Measurements from ENCODE around the gene CDK10. TPM values are rescaled to one million over a fixed set of nuclear protein-coding genes. Genes with fewer than 3 reads are reported as not detected.
"Not testable (repeated sequence)": the region's sequence is repeated elsewhere in the genome, so short reads cannot be mapped to it uniquely, and the experiment has no call there.

CDK10 gene
- total RNA-seq, 4 donors from 2014 or later = 34.6 to 69.1 (median 40.9) TPM

DNA sequence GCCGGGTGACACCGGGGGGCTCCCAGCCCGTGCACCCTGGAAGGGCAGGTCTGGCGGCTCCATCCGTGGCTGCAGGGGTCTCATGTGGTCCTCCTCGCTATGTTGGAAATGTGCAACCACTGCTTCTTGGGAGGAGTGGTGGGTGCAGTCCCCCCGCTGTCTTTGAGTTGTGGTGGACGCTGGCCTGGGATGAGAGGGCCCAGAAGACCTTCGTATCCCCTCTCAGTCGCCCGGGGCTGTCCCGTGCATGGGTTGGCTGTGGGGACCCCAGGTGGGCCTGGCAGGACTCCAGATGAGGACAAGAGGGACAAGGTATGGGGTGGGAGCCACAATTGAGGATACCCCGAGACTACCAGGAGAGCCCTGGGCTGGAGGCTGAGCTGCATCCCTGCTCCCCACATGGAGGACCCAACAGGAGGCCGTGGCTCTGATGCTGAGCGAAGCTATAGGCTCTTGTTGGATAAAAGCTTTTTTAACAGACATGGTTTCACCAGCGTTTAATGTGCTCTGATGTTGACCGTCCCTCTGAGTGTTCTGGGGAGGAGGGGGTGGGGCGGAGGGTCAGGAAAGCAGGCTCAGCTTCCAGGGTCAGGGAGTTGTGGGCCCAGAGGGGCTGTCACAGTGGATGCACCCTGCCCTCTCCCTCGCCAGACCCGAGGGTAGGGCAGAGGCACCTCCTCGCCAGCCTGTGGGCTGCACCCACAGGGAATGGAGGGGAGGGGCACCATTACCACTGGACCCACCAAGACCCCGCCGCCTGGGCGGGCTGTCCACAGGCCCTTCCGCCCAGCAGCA is 9.6 kb downstream of the CDK10 start:
- intact Hi-C loops (cut with DNase I; ENCODE audit: low total_unique reads) = no loop called here
- H3K4me3 ChIP-seq (ENCODE audit: low read depth, poor library complexity, severe bottlenecking) = no peak overlapping the region
- WGBS, 2 donors = 77 to 84% methylated on average over 12 to 23 of the region's 25 CpGs
- TF ChIP-seq, protein P1, sequence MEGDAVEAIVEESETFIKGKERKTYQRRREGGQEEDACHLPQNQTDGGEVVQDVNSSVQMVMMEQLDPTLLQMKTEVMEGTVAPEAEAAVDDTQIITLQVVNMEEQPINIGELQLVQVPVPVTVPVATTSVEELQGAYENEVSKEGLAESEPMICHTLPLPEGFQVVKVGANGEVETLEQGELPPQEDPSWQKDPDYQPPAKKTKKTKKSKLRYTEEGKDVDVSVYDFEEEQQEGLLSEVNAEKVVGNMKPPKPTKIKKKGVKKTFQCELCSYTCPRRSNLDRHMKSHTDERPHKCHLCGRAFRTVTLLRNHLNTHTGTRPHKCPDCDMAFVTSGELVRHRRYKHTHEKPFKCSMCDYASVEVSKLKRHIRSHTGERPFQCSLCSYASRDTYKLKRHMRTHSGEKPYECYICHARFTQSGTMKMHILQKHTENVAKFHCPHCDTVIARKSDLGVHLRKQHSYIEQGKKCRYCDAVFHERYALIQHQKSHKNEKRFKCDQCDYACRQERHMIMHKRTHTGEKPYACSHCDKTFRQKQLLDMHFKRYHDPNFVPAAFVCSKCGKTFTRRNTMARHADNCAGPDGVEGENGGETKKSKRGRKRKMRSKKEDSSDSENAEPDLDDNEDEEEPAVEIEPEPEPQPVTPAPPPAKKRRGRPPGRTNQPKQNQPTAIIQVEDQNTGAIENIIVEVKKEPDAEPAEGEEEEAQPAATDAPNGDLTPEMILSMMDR (IDR thresholded peaks at IDR 0.05) = no peak
- no peak for TF ChIP-seq POLR2A (IDR thresholded peaks at IDR 0.05)
- peak in 1 of 2 donors; percentile 81 for DNase-seq (ENCODE audit: low spot score in 2 of 2)

DNA sequence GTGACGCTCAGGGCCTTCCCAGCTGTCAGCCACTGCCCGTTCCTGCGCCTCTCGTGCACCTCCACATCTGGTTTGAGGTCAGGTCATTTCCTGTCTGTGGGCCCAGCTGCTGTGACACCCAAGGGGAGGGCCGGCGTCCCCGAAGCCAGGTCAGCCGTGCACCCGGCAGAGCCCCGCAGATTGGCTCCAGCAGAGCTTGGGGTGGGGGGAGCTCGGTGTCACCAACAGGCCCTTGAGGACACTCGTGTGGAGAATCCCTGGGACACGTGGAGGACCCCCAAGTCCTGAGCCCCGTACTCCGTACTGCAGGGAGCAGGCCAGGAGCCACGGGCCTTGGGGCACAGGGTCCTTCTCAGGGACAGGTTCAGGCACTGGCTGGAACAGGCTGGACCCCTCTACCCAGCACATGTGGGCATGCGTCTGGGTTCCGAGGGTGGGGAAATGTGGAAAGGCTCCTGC is 10.2 kb downstream of the CDK10 start:
- peak in 1 of 2 donors; percentile 83 for DNase-seq (ENCODE audit: low spot score in 2 of 2)
- H3K4me3 ChIP-seq (ENCODE audit: low read depth, poor library complexity, severe bottlenecking) = no peak overlapping the region
- TF ChIP-seq POLR2A (IDR thresholded peaks at IDR 0.05) = no peak
- TF ChIP-seq, protein P1 (IDR thresholded peaks at IDR 0.05) = no peak
- 85 to 88% methylated on average over 6 to 11 of the region's 18 CpGs for WGBS, 2 donors
- intact Hi-C loops (cut with DNase I; ENCODE audit: low total_unique reads) = no loop called here

DNA sequence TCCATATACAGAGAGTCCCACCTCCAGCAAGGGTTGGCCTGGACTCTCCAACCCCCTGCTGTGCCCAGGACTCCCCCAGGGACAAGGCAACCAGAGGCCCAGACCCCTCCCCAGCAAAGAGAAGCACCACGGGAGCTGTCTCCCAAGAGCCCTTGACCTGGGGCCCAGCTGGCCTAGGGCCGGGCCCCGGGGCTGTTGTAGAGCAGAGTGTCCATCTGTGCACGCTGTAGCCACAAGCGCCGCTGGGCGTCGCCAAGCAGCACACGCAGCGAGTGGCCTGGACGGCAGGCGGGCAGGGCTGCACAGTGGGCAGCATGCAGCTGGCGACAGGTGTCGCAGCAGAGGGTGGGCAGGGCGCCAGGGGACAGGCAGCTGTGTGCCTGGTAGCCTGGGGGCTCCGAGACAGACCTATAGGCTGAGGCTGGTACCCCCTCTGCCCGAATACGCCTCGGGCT is 10.7 kb downstream of the CDK10 start:
- no peak for DNase-seq (ENCODE audit: low spot score in 2 of 2)
- no peak overlapping the region for H3K4me3 ChIP-seq (ENCODE audit: low read depth, poor library complexity, severe bottlenecking)
- WGBS, 2 donors = 91 to 92% methylated on average over 6 to 19 of the region's 19 CpGs
- intact Hi-C loops (cut with DNase I; ENCODE audit: low total_unique reads) = no loop called here
- TF ChIP-seq, protein P1 (IDR thresholded peaks at IDR 0.05) = no peak
- no peak for TF ChIP-seq POLR2A (IDR thresholded peaks at IDR 0.05)

GRCh38 chr16:89697616-89698331 is 11.3 kb downstream of the CDK10 start:
- intact Hi-C loops (cut with DNase I; ENCODE audit: low total_unique reads) = no loop called here
- H3K4me3 ChIP-seq (ENCODE audit: low read depth, poor library complexity, severe bottlenecking) = no peak overlapping the region

DNA sequence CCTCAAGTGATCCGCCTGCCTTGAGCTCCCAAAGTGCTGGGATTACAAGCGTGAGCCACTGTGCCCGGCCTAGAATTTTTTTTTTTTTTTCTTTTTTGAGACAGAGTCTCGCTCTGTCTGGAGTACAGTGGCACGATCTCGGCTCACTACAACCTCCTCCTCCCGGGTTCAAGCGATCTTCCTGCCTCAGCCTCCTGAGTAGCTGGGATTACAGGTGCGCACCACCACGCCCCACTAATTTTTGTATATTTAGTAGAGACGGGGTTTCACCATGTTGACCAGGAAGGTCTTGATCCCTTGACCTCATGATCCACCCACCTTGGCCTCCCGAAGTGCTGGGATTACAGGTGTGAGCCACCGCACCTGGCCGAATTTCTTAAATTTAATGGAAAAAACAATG is 12.2 kb downstream of the CDK10 start:
- 94 to 97% methylated on average over 14 of the region's 14 CpGs for WGBS, 2 donors
- H3K4me3 ChIP-seq (ENCODE audit: low read depth, poor library complexity, severe bottlenecking); intact Hi-C loops (cut with DNase I; ENCODE audit: low total_unique reads); DNase-seq (ENCODE audit: low spot score in 2 of 2): not testable (repeated sequence)

More at GRCh38 chr16:89697616-89698331, 11.3 kb downstream of the CDK10 start:
- no peak for DNase-seq (ENCODE audit: low spot score in 2 of 2)
- WGBS, 2 donors = 82 to 91% methylated on average over 8 to 23 of the region's 32 CpGs
- TF ChIP-seq, protein P1 (IDR thresholded peaks at IDR 0.05) = no peak
- no peak for TF ChIP-seq POLR2A (IDR thresholded peaks at IDR 0.05)

GRCh38 chr16:89699629-89700099 is 13.2 kb downstream of the CDK10 start:
- WGBS, 2 donors = 56 to 62% methylated on average over 16 to 18 of the region's 18 CpGs
- not testable (repeated sequence) for H3K4me3 ChIP-seq (ENCODE audit: low read depth, poor library complexity, severe bottlenecking); DNase-seq (ENCODE audit: low spot score in 2 of 2)
- intact Hi-C loops (cut with DNase I; ENCODE audit: low total_unique reads) = loop anchor here (10.0 kb wide), 1 partner anchor 165 kb away; no protein-coding TSS in a partner anchor
